ENCODE measurements around the gene DEDD2.
A peak's percentile ranks its signal among the peaks of the same experiment; 100 is the strongest.

DEDD2 gene

DNA sequence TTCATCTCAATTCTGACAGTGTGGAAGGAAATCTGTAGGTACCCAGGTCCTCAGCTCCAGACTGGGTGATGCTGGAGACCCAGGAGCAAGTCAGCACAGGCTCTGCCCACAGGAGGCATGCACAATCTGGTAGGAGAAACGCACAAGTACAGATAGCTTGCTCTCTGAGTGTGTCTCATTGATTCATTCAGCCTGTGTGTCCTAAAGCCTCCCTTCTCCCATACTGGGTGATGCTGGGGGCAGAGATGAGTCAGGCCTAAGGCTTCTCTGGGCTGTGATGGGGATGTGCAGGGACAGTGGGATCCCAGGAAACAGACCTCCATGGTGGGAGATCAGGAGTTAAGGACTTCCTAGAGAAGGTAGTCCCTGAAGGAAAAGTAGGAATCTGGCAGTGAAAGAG lies 9.4 kb upstream of the DEDD2 start:
- no peak for DNase-seq

DNA sequence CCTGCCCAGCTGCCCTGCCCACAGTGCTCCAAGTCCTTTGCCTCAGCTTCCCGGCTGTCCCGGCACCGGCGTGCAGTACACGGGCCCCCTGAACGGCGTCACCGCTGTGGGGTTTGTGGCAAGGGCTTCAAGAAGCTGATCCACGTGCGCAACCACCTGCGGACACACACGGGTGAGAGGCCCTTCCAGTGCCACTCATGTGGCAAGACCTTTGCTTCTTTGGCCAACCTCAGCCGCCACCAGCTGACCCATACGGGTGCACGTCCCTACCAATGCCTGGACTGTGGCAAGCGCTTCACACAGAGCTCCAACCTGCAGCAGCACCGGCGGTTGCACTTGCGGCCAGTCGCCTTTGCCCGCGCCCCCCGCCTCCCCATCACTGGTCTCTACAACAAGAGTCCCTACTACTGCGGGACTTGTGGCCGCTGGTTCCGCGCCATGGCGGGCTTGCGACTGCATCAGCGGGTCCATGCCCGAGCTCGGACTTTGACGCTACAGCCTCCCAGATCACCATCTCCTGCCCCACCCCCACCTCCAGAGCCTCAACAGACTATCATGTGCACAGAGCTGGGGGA lies 8.3 kb upstream of the DEDD2 start:
- no peak for DNase-seq

DNA sequence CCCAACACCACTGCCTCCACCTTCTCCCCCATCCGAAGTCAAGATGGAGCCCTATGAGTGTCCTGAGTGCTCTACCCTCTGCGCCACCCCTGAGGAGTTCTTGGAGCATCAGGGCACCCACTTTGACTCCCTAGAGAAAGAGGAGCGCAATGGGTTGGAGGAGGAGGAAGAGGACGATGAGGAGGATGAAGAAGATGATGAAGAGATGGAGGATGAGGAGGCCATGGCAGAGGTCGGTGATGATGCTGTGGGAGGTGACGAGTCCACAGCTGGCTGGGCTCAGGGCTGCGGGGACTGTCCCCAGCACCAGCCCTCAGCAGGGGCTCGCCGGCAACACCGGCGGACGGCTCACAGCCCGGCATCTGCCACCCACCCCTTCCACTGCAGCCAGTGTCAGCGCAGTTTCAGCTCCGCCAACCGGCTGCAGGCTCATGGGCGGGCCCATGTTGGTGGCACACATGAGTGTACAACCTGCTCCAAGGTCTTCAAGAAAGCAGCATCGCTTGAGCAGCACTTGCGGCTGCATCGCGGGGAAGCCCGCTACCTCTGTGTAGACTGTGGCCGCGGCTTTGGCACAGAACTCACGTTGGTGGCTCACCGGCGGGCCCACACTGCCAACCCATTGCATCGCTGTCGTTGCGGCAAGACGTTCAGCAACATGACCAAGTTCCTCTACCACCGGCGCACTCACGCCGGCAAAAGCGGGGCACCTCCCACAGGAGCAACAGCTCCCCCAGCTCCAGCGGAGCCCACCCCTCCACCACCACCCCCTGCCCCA lies 7.7 kb upstream of the DEDD2 start:
- no peak for DNase-seq

DNA sequence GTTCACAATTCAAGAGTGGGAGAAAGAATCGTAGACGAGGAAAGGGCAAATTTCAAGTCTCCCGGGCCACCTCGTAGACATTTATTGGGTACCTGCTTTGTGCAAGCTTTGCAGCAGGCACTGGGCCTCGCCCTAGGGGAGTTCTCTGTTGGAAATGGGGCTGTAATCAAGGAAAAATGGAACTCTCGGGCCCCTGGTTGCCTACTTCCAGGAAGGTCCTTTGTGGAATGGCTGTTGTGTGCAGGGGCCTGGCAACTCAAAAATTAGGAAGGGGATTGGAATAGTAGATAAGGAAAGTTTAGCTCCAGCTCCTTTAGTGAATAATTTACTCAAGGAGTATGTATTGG lies 3.2 kb upstream of the DEDD2 start:
- no peak for DNase-seq

DNA sequence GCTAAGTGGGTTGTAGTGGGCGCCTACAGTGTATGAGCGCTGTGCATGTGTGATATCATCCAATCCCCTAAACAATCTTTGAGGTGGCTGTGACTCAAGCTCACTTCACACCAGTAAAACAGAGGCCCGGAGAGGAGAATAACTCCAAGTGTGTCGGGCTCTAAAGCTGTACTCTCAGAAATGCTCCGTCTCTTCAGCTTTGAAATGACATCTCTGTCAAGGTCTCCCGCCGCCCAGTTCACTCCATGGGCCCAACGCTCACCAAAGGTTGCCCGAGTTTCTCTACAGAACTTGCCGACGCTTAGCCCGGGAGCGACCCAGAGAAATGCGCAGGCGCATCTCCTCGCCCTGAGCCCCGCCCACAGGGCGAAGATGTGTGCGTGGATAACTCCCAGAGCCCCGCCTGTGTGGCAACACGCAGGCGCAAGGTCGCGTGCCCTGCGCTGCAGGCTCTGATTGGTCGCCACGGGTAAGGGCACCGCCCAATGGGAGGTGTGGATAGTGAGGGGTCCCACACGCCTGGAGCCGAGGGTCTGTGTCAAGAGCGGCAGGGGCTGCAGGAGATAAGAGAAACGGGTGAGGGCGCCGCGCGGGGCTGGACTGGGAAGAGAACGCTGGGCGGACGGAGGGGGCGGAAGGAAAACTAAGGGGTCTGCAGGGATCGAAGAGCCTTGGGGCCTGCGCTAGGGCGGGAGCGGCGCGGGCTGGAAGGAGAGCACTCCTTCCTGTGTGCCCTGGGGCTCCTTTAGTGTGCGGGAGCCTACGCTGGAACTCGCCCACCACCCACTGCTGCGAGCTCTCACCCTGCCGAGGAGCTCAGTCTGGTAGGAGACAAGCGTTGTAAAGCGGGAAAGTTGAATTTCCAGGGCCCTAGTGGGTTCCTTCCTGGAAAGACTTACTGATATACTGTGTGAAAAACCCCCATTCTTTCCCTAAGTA lies 2.6 kb upstream of the DEDD2 start, which contains the start of gene ZNF526:
TSS of gene ZNF526 (plus strand) at position 501 of the 939 bp plus-strand sequence. CDS start 4,092 bp downstream, outside the sequence.
- peak; percentile 95 for DNase-seq

DNA sequence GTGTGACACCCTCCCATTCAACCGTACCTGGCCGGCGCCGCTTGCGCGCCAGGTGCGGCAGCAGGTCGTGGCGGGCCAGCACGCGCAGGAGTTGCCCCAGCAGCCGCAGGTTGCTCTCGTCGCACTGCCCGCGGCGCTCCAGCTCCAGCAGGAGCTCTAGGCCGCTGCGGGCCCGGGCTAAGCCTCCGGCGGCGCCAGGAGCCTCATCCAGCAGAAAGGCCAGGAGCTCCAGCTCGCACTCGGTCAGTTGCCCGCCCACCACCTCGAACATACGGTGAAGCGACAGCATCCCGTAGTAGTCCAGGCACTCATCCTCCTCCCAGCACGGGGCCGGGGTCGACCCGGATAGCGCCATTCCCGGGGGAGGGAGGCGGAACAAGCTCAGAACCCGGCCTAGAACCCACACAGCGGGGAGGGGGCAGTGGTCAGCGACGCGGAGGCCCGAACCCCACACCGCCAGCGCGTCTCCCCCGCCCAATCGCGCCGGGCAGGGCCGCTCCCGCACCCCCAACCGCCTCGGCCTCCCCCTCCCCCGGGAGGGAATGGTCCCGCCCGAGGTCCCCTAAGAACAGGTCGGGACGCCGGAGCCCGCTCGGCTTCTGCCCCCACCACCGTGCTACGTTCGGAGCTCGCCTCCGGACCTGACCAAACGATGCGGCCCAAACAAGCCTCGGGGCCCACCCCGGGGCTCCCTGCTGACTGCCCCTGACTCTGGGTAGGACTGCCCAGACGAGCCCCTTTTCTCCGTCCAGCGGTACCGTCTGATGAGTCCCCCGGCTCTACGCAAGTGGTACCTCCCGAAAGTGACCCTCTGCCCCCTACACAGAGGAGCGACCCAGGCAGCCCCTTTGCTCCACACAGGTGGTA lies 591 bp downstream of the DEDD2 start:
- DNase-seq, result no peak

- no peak for DNase-seq
Observed at GRCh38 chr19:42214810-42215485, 2.5 kb downstream of the DEDD2 start.

DNA sequence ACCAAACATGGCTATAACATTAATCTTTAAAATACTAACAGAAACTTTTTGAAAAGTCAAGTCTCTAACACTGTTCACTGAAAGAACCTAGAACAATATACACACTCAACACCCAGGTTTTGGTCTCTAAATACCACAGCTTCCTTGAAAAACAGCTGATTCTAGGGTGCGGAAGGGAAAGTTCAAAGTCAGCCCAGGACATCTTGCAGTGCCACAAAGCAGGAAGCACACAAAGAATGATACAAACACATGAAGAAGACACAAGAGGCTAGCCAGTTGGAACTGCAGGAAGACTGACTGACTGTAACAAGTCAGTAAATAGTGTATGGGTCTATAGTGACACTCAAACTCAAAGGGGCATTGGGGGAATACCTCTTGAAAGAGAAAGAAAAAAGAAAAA lies 4.6 kb downstream of the DEDD2 start:
- no peak for DNase-seq

DNA sequence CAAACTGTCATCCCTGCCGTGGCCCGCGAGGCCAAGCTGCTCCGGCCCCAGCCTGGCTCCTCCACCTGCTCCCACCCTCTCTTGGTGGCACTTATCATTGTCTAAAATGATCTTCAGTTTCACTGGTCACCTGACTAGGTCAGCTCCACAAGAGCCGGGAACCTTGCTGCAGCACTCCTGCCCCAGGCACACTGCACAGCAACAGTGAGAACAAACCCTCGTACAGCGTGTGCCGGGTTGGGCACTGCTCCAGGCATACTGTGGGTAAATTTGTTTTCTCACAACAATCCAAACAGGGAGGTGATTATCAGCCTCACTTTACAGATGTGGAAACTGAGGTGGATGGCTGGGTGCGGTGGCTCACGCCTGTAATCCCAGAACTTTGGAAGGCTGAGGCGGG lies 8.9 kb downstream of the DEDD2 start:
- DNase-seq, result no peak

- peak; percentile 64 for DNase-seq
Observed at GRCh38 chr19:42207767-42208271, 9.7 kb downstream of the DEDD2 start.

- peak; percentile 82 for DNase-seq
Observed at GRCh38 chr19:42206871-42207755, 10.4 kb downstream of the DEDD2 start.

- no peak for DNase-seq
Observed at GRCh38 chr19:42204664-42205063, 12.8 kb downstream of the DEDD2 start.

GRCh38 chr19:42203700-42204099 lies 13.8 kb downstream of the DEDD2 start:
- DNase-seq, result no peak

DNA sequence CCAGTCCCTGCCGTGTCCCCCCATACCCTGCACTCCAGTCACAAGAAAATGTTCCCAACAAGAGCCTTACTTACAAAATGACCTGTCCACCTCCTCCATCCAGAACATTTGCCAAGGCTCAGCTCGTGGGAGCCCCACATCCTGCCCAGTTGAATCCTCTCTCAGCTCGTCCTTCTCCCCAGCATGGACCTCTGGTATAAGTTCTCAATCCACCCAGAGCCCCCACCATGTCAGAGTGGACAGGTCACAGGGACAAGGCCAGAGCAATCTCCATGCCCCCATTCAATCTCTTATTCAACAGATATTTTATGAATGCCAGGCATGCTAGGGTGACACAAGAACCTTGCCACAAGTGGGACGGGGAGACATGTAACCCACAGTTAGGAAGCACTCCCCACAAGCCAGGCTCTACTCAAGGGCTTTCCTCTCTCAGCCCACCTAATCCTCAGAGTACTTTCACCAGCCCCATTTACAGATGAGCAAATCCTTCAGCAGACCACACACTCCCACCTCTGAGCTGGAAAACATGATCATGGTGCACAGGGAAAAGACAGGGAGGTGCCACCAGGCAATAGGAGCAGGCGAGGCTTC lies 15.1 kb downstream of the DEDD2 start:
- DNase-seq, result no peak

- DNase-seq, result no peak
Observed at GRCh38 chr19:42201489-42202289, 15.8 kb downstream of the DEDD2 start.

DNA sequence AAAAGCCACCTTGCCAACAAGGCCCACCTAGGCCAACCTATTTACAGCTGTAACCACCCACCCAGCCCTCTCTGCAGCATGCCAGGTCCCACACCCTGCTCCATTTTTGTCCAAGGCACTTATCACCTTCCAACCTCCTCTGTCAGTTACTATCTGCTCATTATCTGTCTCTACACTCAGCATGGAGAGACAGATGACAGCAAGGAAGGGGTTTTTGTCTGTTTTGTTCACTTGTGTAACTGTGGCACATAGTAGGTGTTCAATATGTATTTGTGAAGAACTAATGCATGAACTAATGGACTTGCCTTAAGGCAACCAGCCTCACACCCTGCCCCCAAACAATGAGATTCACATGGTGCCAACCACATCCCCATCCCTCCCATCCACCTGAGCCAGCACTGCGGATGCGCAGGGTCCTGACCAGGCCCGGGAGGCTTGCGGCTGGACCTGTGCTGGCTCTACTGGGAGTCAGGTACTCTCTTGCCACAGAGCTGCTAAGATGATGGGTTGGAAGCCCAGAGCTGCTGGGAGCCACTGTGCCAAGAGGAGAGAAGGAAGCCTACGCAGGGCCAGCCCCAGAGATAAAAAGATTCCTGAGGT lies 17.3 kb downstream of the DEDD2 start:
- DNase-seq, result no peak

DNA sequence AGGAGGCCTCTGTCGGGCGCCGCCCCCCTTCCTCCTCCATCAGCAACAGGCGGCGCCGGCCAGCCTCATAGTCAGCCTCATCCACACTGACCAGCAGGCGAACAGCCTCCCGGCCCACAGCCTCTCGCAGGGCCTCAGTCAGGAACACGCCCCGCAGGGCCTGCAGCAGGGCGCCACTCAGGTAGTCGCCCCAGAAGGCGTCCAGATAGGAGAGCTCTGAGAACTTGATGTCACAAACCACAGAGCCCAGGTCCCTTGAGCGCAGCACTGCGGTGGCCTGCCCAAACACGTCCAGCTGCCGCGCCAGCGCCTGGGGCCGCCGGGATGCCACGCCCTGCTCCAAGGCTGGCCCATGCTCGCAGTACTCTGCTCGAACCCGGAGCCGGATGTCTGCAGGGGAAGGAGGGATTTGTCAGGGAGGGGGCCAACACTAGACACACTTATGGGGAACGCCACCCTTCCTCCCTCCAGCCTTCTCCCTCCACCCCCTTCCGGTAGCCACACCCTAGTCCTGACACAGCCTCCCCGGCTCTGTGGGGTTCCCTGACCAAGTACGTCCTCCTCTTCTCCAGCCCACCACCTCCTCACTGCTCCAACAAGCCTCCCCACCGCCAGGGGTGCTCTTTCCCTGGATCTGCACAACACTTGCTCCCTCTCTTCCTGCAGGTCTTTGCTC lies 17.9 kb downstream of the DEDD2 start:
- DNase-seq, result peak; percentile 34

DNA sequence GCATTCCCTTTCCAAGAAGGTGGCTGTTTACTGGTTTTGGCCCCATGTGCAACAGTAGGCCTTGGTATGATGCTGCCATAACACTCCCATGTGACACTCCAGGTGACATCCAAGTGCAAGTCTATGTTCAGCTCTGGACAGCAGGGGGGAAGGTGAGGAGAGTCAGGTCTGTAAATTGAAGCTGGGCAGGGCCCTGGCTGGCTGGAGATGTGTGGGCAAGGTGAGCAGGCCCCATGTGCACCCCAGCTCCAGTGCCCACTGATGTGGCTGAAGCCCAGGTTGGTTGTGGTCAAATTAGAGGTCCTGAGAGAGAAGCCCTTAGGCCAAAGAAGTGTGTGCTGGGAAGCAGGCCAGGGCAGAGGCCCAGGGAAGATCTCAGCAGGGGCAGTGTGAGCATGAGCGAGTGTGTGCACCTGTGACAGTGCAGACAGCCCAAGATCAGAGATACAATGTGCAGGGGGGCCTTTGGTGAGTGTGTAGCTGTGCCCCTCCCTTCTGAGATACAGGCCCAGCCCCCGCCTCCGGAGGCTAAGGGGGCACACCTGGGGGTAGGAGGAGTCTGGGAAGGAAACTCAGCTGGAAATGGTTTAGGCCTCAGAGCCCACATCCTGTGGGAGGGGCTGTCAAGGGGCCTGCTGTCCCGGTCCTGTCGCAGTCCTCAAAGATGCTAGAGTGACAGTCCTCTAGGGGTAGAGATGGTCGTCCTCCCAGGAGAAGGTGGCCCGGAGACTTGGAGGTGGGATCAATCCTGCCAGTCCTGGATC lies 18.6 kb downstream of the DEDD2 start:
- no peak for DNase-seq
